Epidermal melanocyte (primary cell): Measurements from ENCODE around the gene APBB2.
"Not testable (repeated sequence)": the region's sequence is repeated elsewhere in the genome, so short reads cannot be mapped to it uniquely, and the experiment has no call there.

ENCODE experiments used
- DNase-seq: peaks from one replicate; pipeline ENCODE4 v3.0.0; 2011; ENCODE audit warnings: low spot score; ENCODE audit not compliant: insufficient read length

APBB2 gene

GRCh38 chr4:41160012-41160789 lies 54.1 kb downstream of the APBB2 start:
- DNase-seq = no peak

- no peak for DNase-seq
Measured at GRCh38 chr4:41158756-41159155, 55.6 kb downstream of the APBB2 start.

GRCh38 chr4:41158274-41158673 lies 56.1 kb downstream of the APBB2 start:
- no peak for DNase-seq

GRCh38 chr4:41157009-41157408 lies 57.3 kb downstream of the APBB2 start:
- no peak for DNase-seq

GRCh38 chr4:41156574-41156973 lies 57.8 kb downstream of the APBB2 start:
- no peak for DNase-seq

- peak; percentile 37 for DNase-seq
Measured at GRCh38 chr4:41155194-41155830, 59.0 kb downstream of the APBB2 start.

GRCh38 chr4:41154814-41155177 lies 59.5 kb downstream of the APBB2 start:
- no peak for DNase-seq

- no peak for DNase-seq
Measured at GRCh38 chr4:41154010-41154813, 60.1 kb downstream of the APBB2 start.

- DNase-seq = no peak
Measured at GRCh38 chr4:41150401-41150800, 63.9 kb downstream of the APBB2 start.

GRCh38 chr4:41149568-41149967 lies 64.8 kb downstream of the APBB2 start:
- DNase-seq = not testable (repeated sequence)

- no peak for DNase-seq
Measured at GRCh38 chr4:41148931-41149330, 65.4 kb downstream of the APBB2 start.

- no peak for DNase-seq
Measured at GRCh38 chr4:41148292-41148691, 66.0 kb downstream of the APBB2 start.

GRCh38 chr4:41147570-41147969 lies 66.8 kb downstream of the APBB2 start:
- not testable (repeated sequence) for DNase-seq

GRCh38 chr4:41146716-41147506 lies 67.4 kb downstream of the APBB2 start:
- DNase-seq = no peak

GRCh38 chr4:41146196-41146595 lies 68.1 kb downstream of the APBB2 start:
- DNase-seq = no peak

GRCh38 chr4:41145571-41146078 lies 68.7 kb downstream of the APBB2 start:
- no peak for DNase-seq

- DNase-seq = no peak
Measured at GRCh38 chr4:41144812-41145211, 69.5 kb downstream of the APBB2 start.

- DNase-seq = no peak
Measured at GRCh38 chr4:41144040-41144379, 70.3 kb downstream of the APBB2 start.

- peak; percentile 81 for DNase-seq
Measured at GRCh38 chr4:41143311-41144039, 70.9 kb downstream of the APBB2 start.
